GM12892 (cell line): ENCODE data around the gene HDAC1.

Source experiments
- POLR2A ChIP-seq: IDR thresholded peaks from 2 replicates; pipeline ENCODE4 v1.6.1; 2011; ENCODE audit warnings: low read depth, low read length, control low read depth
- POLR2AphosphoS5 ChIP-seq: IDR thresholded peaks from 2 replicates; pipeline ENCODE4 v1.6.1; 2011; ENCODE audit warnings: low read depth, low read length, control low read depth
- TAF1 ChIP-seq: IDR thresholded peaks from 2 replicates; pipeline ENCODE4 v1.6.1; 2011; ENCODE audit warnings: low read depth, mild to moderate bottlenecking, control low read depth, low read length, borderline replicate concordance

GRCh38 chr1:32352831-32353383, 61.0 kb downstream of the HDAC1 start:
- TF ChIP-seq POLR2A (no peak), POLR2AphosphoS5 (no peak), TAF1 (no peak)
